A549 (cell line): ENCODE measurements around the gene TCAP. TPM values are rescaled to one million over a fixed set of nuclear protein-coding genes. Genes with fewer than 3 reads are reported as not detected.

Experiments used
- ATAC-seq, 2 experiments: fragments of 200-7000 bp in 1 of 2; fragments of >200 bp in 1 of 2; cut with Nextera tagmentation in 1 of 2; cut with Tn5 transposase in 1 of 2; 3 replicates each; pipeline versions ENCODE4 v1.8.0 to v1.9.1; 2018 to 2020; ENCODE audit warnings: mild to moderate bottlenecking in 1 of 2, moderate library complexity in 1 of 2
- CTCF ChIA-PET: fragments of 300-600 bp; sonication (Branson Sonifier 250); formaldehyde crosslinking; extraction: SDS; loops from one replicate; lab custom pipeline; 2021; ENCODE audit warnings: antibody characterized with exemption, inconsistent platforms; lab: Yijun Ruan, JAX
- POLR2A ChIA-PET: fragments of 350-600 bp; formaldehyde crosslinking; extraction: SDS; loops from one replicate; lab custom pipeline; 2021; ENCODE audit warnings: antibody characterized with exemption, inconsistent platforms; lab: Yijun Ruan, JAX
- DNase-seq, 2 experiments: peaks; one replicate each; pipeline versions ENCODE4 v3.0.0 to v3.0.0-alpha.2; 2011 to 2016; ENCODE audit warnings: low read depth in 1 of 2, low spot score in 1 of 2
- FAIRE-seq: peaks from 2 replicates; lab custom pipeline; 2011; peaks lifted over from hg19 to GRCh38; lab: Jason Lieb, UNC
- H3K27ac ChIP-seq, 2 experiments: fragments of >200 bp; sonication (Bioruptor Twin); formaldehyde crosslinking; 3 replicates each; pipeline ENCODE4 v1.5.1; 2016 to 2017
- H3K4me1 ChIP-seq: fragments of >200 bp; sonication (Bioruptor Twin); formaldehyde crosslinking; 3 replicates; pipeline ENCODE4 v1.6.1; 2016
- H3K4me2 ChIP-seq: fragments of >200 bp; sonication (Bioruptor Twin); formaldehyde crosslinking; 3 replicates; pipeline ENCODE4 v1.6.1; 2016
- H3K4me3 ChIP-seq: fragments of >200 bp; sonication (Bioruptor Twin); formaldehyde crosslinking; 3 replicates; pipeline ENCODE4 v1.5.1; 2016
- H3K9me3 ChIP-seq: fragments of >200 bp; sonication (Bioruptor Twin); formaldehyde crosslinking; 3 replicates; pipeline ENCODE4 v1.6.1; 2016
- BHLHE40 ChIP-seq: IDR thresholded peaks from 2 replicates; pipeline ENCODE4 v1.6.1; 2012; ENCODE audit warnings: low read depth, low read length, inconsistent platforms
- CEBPB ChIP-seq, 2 experiments: fragments of >200 bp in 1 of 2; sonication (Bioruptor Twin) in 1 of 2; formaldehyde crosslinking in 1 of 2; IDR thresholded peaks; 2 replicates each; pipeline ENCODE4 v1.6.1; 2012 to 2016
- CHD2 ChIP-seq: fragments of 150-350 bp; IDR thresholded peaks from 2 replicates; pipeline ENCODE4 v1.6.1; 2014; ENCODE audit warnings: low read length; ENCODE audit not compliant: partially characterized antibody
- EHMT2 ChIP-seq: fragments of 200-600 bp; sonication (generic); IDR thresholded peaks from 2 replicates; pipeline ENCODE4 v1.6.1; 2016; ENCODE audit warnings: antibody characterized with exemption, low read depth, mild to moderate bottlenecking, moderate library complexity
- FOSB ChIP-seq: fragments of 250-450 bp; sonication (Bioruptor Pico); IDR thresholded peaks from 2 replicates; pipeline ENCODE4 v1.5.0; 2020; ENCODE audit warnings: mild to moderate bottlenecking, moderate library complexity
- GATA3 ChIP-seq: IDR thresholded peaks from 2 replicates; pipeline ENCODE4 v1.6.1; 2012; ENCODE audit warnings: borderline replicate concordance
- JUN ChIP-seq, 2 experiments: fragments of >200 bp; sonication (Bioruptor Twin); formaldehyde crosslinking; IDR thresholded peaks; 2 replicates in 1 of 2; 3 replicates in 1 of 2; pipeline ENCODE4 v1.6.1; 2016 to 2017
- KDM5A ChIP-seq: fragments of 200-600 bp; sonication (generic); IDR thresholded peaks from 2 replicates; pipeline ENCODE4 v1.6.1; 2016; ENCODE audit warnings: antibody characterized with exemption, mild to moderate bottlenecking
- MAFK ChIP-seq: fragments of 450-650 bp; IDR thresholded peaks from 2 replicates; pipeline ENCODE4 v1.6.1; 2014; ENCODE audit not compliant: partially characterized antibody
- MAZ ChIP-seq: fragments of 150-350 bp; IDR thresholded peaks from 2 replicates; pipeline ENCODE4 v1.6.1; 2014; ENCODE audit warnings: antibody characterized with exemption, low read depth, low read length, borderline replicate concordance
- MYC ChIP-seq: IDR thresholded peaks from 2 replicates; pipeline ENCODE4 v1.6.1; 2012; ENCODE audit warnings: mild to moderate bottlenecking, inconsistent platforms, low read length, improper control_type of control experiment, borderline replicate concordance
- NFE2L2 ChIP-seq: fragments of 150-350 bp; conservative IDR thresholded peaks from 2 replicates; pipeline ENCODE4 v1.6.1; 2014; ENCODE audit warnings: low read length
- NPAS2 ChIP-seq: fragments of 250-450 bp; sonication (Bioruptor Pico); IDR thresholded peaks from 2 replicates; pipeline ENCODE4 v1.8.0; 2022; ENCODE audit warnings: mild to moderate bottlenecking, moderate library complexity, borderline replicate concordance
- PHF8 ChIP-seq: fragments of 200-600 bp; sonication (generic); IDR thresholded peaks from 2 replicates; pipeline ENCODE4 v1.6.1; 2016; ENCODE audit warnings: low read depth, mild to moderate bottlenecking, antibody characterized with exemption, moderate library complexity, borderline replicate concordance
- POLR2A ChIP-seq: IDR thresholded peaks from 2 replicates; pipeline ENCODE4 v1.6.1; 2012; ENCODE audit warnings: mild to moderate bottlenecking, low read length
- RARB ChIP-seq: fragments of 250-450 bp; sonication (Bioruptor Pico); IDR thresholded peaks from 2 replicates; pipeline ENCODE4 v1.8.0; 2021; ENCODE audit warnings: mild to moderate bottlenecking, moderate library complexity
- RCOR1 ChIP-seq: fragments of 150-350 bp; IDR thresholded peaks from 2 replicates; pipeline ENCODE4 v1.6.1; 2014; ENCODE audit warnings: antibody characterized with exemption, low read length, low read depth
- RFX5 ChIP-seq: fragments of 450-650 bp; IDR thresholded peaks from 2 replicates; pipeline ENCODE4 v1.7.1; 2014; ENCODE audit warnings: antibody characterized with exemption, mild to moderate bottlenecking, moderate library complexity
- RNF2 ChIP-seq: fragments of 200-600 bp; sonication (generic); IDR thresholded peaks from 2 replicates; pipeline ENCODE4 v1.6.1; 2016; ENCODE audit warnings: low read depth, mild to moderate bottlenecking, antibody characterized with exemption, moderate library complexity, borderline replicate concordance
- SMC3 ChIP-seq: fragments of >200 bp; sonication (Bioruptor Twin); formaldehyde crosslinking; IDR thresholded peaks from 3 replicates; pipeline ENCODE4 v1.6.1; 2018; ENCODE audit warnings: inconsistent platforms
- ZC3H11A ChIP-seq: fragments of 450-650 bp; IDR thresholded peaks from 2 replicates; pipeline ENCODE4 v1.6.1; 2014; ENCODE audit warnings: antibody characterized with exemption, mild to moderate bottlenecking
- ZNF302 ChIP-seq: fragments of 250-450 bp; sonication (Bioruptor Pico); IDR thresholded peaks from 2 replicates; pipeline ENCODE4 v1.9.0; 2021; ENCODE audit warnings: inconsistent platforms, mild to moderate bottlenecking, moderate library complexity
- WGBS: methylation state at CpG from one replicate; pipeline ENCODE4 v1.1.6; 2017; ENCODE audit errors: missing lambda C conversion rate; 5-methylcytosine and 5-hydroxymethylcytosine counted together
- polyA plus RNA-seq, 4 experiments: library from polyadenylated mRNA; depleted of rRNA in 3 of 4; stranded (reverse); fragments of >200 nt; fragmentation: RNase III in 1 of 4; extraction: RNeasy Plus Mini Kit Qiagen cat#74134 plus additional on column Dnase treatment in 1 of 4; gene quantifications; 2 replicates in 3 of 4; 3 replicates in 1 of 4; pipeline ENCODE4 v1.2.3, GENCODE V29; 2011 to 2017
- TF ChIP-seq, protein P1 (sequence below): IDR thresholded peaks from 2 replicates; pipeline ENCODE4 v1.6.1; 2012
- TF ChIP-seq, protein P2 (sequence below): fragments of 450-650 bp; IDR thresholded peaks from 2 replicates; pipeline ENCODE4 v1.6.1; 2014; ENCODE audit warnings: antibody characterized with exemption
- TF ChIP-seq, protein P3 (sequence below): IDR thresholded peaks from 2 replicates; pipeline ENCODE4 v1.6.1; 2012; ENCODE audit warnings: low read depth, borderline replicate concordance
- TF ChIP-seq, protein P4 (sequence below): fragments of 150-350 bp; IDR thresholded peaks from 2 replicates; pipeline ENCODE4 v1.6.1; 2014; ENCODE audit warnings: low read depth, mild to moderate bottlenecking, low read length
- TF ChIP-seq, protein P5 (sequence below): IDR thresholded peaks from 2 replicates; pipeline ENCODE4 v1.6.1; 2012
- TF ChIP-seq, protein P6 (sequence below): fragments of >200 bp; sonication (Bioruptor Twin); formaldehyde crosslinking; IDR thresholded peaks from 3 replicates; pipeline ENCODE4 v1.6.1; 2016
- TF ChIP-seq, protein P7 (sequence below): fragments of >200 bp; sonication (Bioruptor Twin); formaldehyde crosslinking; IDR thresholded peaks from 3 replicates; pipeline ENCODE4 v1.5.1; 2016

Gene TCAP
- polyA plus RNA-seq, 2 of the 4 experiments (the other 2 are of a cell fraction) = 0.41 to 1.2 TPM

DNA sequence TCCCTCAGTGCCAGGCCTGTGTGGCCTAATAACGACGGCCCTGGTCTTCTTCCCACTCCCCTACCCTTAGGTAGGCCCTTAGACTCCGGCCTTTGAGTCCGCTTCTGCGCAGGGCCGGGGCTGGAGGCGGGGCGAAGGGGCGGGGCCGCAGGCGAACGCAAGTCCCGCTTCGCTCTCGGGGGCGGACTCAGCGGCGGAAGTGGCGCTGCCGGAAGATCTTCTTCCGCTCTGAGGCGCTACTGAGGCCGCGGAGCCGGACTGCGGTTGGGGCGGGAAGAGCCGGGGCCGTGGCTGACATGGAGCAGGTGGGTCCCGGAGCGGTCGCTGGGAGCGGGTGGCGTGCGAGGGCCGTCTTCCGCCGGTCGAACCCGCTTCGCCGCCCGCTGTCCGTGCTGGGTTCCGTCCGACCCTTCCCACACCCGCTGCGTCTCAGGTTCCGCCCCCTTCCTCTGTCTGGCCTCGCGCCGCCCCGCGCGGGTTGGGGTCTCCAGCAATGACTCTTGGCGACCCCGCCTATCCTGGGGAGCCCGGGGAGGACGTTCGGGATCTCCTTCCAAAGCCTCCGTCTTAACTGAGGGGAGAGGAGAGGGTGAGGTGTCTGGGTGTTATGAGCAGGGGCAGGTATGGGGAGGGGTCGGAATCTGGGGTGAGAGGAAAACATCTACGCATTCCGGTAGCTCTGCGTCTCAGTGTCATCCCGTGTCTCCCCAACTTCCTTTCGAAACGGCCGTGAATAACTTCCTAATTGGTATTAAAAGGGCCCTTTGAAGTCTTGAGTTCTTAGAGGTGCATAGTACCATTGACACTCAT is 28.0 kb upstream of the TCAP start, which contains the start of gene STARD3:
TSS of gene STARD3 (plus strand) at position 218 of the 810 bp plus-strand sequence. CDS start 16,388 bp downstream, outside the sequence.
- peak; percentile 82 to 94 for ATAC-seq
- WGBS = 2% methylated on average over 49 of the region's 69 CpGs
- peak within 1 kb of the TSS; percentile 92 for H3K4me2 ChIP-seq
- peak; percentile 92 to 97 for DNase-seq
- no peak for FAIRE-seq
- ChIA-PET POLR2A (interaction anchor here (1.1 kb wide), 1 partner anchor 16 kb away, joined by 3 read pairs; no protein-coding TSS in a partner anchor), CTCF (interaction anchor here (1.0 to 58.8 kb wide), 4 partner anchors 2 to 92 kb away, joined by 4 to 1581 read pairs (median 1486); partner anchors contain the start of genes ERBB2, NEUROD2, PGAP3 and PNMT)
- H3K27ac ChIP-seq = peak within 1 kb of the TSS; percentile 87 to 93
- peak within 1 kb of the TSS; percentile 82 for H3K4me3 ChIP-seq
- TF ChIP-seq PHF8 (peak; percentile 63; the same call in 1 of the 2 replicates), FOSB (CRISPR knock-in tag) (no peak), RFX5 (no peak; the same call in 1 of the 2 replicates), RCOR1 (no peak), KDM5A (peak; percentile 91), MYC (no peak), CHD2 (no peak), NFE2L2 (0 out of 2 replicates have a peak, but pooled peaks have one; percentile 4), ZC3H11A (peak; percentile 26), MAFK (no peak), EHMT2 (no peak), GATA3 (no peak), RARB (CRISPR knock-in tag) (no peak), MAZ (0 out of 2 replicates have a peak, but pooled peaks have one; percentile 55), NPAS2 (CRISPR knock-in tag) (no peak), BHLHE40 (no peak), SMC3 (0 out of 3 replicates have a peak, but pooled peaks have one; percentile 14), RNF2 (no peak), ZNF302 (no peak), JUN (IDR thresholded peaks at IDR 0.05) (peak; percentile 66 to 91; a peak in 4 of 5 replicates), POLR2A (peak; percentile 75), CEBPB (IDR thresholded peaks at IDR 0.05) (no peak)
- TF ChIP-seq, protein P1, sequence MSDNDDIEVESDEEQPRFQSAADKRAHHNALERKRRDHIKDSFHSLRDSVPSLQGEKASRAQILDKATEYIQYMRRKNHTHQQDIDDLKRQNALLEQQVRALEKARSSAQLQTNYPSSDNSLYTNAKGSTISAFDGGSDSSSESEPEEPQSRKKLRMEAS = peak; percentile 79
- TF ChIP-seq, protein P2, sequence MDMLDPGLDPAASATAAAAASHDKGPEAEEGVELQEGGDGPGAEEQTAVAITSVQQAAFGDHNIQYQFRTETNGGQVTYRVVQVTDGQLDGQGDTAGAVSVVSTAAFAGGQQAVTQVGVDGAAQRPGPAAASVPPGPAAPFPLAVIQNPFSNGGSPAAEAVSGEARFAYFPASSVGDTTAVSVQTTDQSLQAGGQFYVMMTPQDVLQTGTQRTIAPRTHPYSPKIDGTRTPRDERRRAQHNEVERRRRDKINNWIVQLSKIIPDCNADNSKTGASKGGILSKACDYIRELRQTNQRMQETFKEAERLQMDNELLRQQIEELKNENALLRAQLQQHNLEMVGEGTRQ = no peak
- TF ChIP-seq, protein P3, sequence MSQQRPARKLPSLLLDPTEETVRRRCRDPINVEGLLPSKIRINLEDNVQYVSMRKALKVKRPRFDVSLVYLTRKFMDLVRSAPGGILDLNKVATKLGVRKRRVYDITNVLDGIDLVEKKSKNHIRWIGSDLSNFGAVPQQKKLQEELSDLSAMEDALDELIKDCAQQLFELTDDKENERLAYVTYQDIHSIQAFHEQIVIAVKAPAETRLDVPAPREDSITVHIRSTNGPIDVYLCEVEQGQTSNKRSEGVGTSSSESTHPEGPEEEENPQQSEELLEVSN = peak; percentile 65; the same call in 1 of the 2 replicates
- TF ChIP-seq, protein P4, sequence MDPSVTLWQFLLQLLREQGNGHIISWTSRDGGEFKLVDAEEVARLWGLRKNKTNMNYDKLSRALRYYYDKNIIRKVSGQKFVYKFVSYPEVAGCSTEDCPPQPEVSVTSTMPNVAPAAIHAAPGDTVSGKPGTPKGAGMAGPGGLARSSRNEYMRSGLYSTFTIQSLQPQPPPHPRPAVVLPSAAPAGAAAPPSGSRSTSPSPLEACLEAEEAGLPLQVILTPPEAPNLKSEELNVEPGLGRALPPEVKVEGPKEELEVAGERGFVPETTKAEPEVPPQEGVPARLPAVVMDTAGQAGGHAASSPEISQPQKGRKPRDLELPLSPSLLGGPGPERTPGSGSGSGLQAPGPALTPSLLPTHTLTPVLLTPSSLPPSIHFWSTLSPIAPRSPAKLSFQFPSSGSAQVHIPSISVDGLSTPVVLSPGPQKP = no peak
- TF ChIP-seq, protein P5, sequence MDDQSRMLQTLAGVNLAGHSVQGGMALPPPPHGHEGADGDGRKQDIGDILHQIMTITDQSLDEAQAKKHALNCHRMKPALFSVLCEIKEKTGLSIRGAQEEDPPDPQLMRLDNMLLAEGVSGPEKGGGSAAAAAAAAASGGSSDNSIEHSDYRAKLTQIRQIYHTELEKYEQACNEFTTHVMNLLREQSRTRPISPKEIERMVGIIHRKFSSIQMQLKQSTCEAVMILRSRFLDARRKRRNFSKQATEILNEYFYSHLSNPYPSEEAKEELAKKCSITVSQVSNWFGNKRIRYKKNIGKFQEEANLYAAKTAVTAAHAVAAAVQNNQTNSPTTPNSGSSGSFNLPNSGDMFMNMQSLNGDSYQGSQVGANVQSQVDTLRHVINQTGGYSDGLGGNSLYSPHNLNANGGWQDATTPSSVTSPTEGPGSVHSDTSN = peak; percentile 54; the same call in 1 of the 2 replicates
- TF ChIP-seq, protein P6, sequence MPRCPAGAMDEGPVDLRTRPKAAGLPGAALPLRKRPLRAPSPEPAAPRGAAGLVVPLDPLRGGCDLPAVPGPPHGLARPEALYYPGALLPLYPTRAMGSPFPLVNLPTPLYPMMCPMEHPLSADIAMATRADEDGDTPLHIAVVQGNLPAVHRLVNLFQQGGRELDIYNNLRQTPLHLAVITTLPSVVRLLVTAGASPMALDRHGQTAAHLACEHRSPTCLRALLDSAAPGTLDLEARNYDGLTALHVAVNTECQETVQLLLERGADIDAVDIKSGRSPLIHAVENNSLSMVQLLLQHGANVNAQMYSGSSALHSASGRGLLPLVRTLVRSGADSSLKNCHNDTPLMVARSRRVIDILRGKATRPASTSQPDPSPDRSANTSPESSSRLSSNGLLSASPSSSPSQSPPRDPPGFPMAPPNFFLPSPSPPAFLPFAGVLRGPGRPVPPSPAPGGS = peak; percentile 86; the same call in 1 of the 3 replicates
- TF ChIP-seq, protein P7, sequence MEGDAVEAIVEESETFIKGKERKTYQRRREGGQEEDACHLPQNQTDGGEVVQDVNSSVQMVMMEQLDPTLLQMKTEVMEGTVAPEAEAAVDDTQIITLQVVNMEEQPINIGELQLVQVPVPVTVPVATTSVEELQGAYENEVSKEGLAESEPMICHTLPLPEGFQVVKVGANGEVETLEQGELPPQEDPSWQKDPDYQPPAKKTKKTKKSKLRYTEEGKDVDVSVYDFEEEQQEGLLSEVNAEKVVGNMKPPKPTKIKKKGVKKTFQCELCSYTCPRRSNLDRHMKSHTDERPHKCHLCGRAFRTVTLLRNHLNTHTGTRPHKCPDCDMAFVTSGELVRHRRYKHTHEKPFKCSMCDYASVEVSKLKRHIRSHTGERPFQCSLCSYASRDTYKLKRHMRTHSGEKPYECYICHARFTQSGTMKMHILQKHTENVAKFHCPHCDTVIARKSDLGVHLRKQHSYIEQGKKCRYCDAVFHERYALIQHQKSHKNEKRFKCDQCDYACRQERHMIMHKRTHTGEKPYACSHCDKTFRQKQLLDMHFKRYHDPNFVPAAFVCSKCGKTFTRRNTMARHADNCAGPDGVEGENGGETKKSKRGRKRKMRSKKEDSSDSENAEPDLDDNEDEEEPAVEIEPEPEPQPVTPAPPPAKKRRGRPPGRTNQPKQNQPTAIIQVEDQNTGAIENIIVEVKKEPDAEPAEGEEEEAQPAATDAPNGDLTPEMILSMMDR = 0 out of 3 replicates have a peak, but pooled peaks have one; percentile 18
- H3K4me1 ChIP-seq = peaks cover 29% of the 10 kb centered on the region
- no peaks in the 10 kb centered on the region for H3K9me3 ChIP-seq
